Measurements from ENCODE around the gene FFAR3. TPM values are rescaled to one million over a fixed set of nuclear protein-coding genes. Genes with fewer than 3 reads are reported as not detected.

FFAR3 gene
- total and polyA plus RNA-seq, 2 of the 8 experiments (the other 6 are each of a cell fraction or from before 2014, with no cell fraction given), result not detected

GRCh38 chr19:35373492-35373891, 15.2 kb downstream of the FFAR3 start (continued):
- no peak for TF ChIP-seq CHD7 (IDR thresholded peaks at IDR 0.05; ENCODE audit: insufficient replicate concordance, low read length)
- no peak for TF ChIP-seq PHF8 (conservative IDR thresholded peaks at IDR 0.05; ENCODE audit: low read depth, low read length)
- TF ChIP-seq TCF12 (IDR thresholded peaks at IDR 0.05; ENCODE audit: low read depth, low read length), result no peak
- no peak for TF ChIP-seq MAX (IDR thresholded peaks at IDR 0.05)
- no peak for TF ChIP-seq RAD21 (IDR thresholded peaks at IDR 0.05 in 1 of 2, conservative IDR thresholded peaks at IDR 0.05 in 1 of 2; ENCODE audit: low read depth in 2 of 2, low read length in 2 of 2)
- TF ChIP-seq RFX5 (IDR thresholded peaks at IDR 0.05; ENCODE audit: borderline replicate concordance, low read depth, low read length), result no peak
- no peak for TF ChIP-seq SP4 (IDR thresholded peaks at IDR 0.05; ENCODE audit: low read length)
- no peak for TF ChIP-seq EP300 (IDR thresholded peaks at IDR 0.05; ENCODE audit: borderline replicate concordance in 1 of 2, low read depth in 2 of 2, low read length in 2 of 2)
- no peak for TF ChIP-seq CBX5 (IDR thresholded peaks at IDR 0.05; ENCODE audit: low read depth, low read length)
- no peak for TF ChIP-seq GTF2F1 (IDR thresholded peaks at IDR 0.05; ENCODE audit: borderline replicate concordance, low read depth, low read length)

All from H1 (cell line).